Measurements from ENCODE around the gene SLC25A21.

SLC25A21 gene

DNA sequence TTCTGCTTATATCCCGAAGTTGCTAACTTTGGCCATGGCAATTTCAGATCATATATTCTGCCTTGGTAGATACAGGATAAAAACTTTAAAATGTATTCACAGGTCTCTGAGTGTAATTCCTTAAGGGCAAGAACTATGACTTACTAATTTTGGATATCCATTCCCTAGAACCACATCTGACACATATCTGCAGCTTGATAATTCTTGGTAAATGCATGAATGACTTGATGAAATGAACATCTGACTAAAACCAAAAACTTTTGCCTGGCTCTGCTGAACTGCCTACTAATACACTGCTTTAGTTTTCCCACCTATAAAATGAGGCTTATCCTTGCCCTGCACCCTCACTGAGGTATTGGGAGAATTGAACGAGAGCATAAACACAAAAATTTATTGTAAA lies 32.2 kb downstream of the SLC25A21 start:
- DNase-seq = no peak

DNA sequence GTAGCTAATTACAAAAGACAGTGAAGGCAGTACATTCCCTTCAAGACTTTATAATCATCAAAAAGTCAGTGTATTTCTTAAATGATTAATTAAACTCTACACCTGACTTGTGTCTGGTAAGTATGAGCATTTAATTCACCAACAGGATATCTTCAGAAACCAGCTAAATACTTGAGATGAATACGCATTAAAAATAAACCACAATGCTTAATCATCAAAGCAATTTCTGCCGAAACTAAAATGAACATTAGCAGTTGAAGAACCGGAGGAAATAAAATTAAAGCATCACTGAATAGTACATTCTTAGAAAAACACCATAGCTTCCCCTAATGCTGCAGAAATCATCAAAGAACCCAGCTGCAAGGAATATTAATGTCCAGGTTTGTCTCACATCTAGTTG lies 32.7 kb downstream of the SLC25A21 start:
- no peak for DNase-seq

DNA sequence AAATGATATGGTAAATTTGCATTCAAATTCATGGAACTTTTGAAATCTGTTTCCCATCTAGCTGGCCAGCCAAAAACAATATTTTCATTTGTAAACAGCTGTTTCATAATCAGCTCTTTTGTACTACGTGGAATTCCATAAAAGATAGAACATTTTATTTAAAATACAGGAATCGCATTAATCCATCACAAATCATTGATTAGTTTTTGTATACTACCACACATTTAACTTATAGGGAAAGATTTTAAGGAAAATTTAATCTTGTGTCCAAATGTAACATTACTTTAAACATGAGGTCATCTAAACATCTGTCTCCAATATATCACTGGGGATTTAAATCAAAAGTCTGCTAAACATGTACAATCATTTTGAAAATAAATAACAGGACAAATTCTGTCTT lies 33.5 kb downstream of the SLC25A21 start:
- DNase-seq = no peak

DNA sequence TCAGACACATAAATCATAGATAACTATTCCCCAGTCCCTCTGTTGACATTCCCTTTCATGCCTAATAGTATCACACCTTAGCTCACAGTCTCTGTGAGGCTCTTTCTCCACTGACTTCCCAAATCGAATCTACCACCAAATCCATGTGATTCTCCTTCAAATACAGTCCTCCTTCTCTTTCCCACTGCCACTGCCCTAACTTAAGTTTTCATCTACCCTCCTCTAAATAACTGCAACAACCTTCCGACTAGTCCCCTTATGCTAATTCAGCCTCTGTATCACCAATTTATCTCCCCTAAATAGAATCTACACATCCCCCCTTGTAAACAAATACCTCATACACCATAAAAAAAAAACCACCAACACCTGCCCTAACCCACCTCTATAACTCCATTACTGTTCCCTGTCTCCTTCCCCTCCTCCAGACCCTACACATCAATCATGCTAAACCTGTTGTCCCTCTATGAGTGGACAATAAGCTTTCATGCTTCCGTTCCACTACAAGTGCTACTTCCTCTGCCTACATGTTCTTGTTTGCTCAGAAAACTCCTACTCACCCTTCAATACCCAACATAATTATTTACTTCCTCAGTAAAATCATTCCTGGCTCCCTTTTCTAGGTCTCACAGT lies 39.0 kb downstream of the SLC25A21 start:
- DNase-seq = no peak

DNA sequence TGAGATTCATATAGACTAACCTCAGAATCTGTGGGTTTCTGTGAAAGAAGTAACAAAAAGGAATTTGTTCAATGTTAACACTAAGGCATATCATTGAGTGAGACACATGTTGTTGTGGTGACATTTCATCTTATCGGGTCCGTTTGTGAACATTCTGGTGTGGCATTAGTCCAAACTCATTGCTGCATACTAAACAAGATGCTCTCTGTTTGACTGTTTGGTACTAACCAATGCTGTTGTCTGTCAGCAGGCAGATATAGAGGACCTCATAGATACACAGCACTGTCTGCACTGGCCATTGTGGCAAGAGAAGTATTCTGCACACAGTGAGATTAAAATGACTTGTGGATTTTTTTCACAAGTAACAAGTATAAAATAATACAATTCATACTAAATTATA lies 41.2 kb downstream of the SLC25A21 start:
- DNase-seq = no peak

DNA sequence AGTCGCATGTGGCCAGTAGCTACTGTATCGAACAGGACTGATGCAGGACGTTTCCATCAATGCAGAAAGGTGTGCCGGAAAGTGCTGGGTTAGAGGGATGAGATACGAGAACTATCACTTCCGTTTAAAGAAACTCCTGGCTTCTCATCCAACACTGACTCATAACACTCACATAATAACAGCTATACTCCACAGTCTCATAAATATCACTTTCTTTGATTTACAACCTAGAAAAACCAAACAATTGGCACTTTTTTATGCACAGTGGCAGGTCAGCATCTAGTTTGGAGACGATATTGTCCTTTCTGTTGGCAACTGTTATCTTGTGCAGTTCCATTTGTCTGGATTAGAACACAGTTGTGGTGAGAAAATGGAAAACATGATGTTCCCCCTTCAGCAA lies 43.4 kb downstream of the SLC25A21 start:
- DNase-seq = no peak

DNA sequence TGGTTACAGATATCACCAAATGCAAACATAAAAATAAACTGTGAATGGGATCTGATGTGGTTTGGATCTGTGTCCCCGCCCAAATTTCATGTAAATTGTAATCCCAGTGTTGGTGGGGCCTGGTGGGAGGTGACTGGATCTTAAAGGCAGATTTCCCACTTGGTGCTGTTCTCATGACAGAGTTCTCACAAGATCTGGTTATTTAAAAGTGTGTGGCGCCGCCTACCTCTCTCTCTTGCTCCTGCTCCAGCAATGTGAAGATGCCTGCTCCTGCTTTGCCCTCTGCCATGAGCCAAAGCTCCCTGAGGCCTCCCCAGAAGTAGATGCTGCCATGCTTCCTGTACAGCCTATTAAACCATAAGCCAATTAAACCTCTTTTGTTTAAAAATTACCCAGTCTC lies 47.8 kb downstream of the SLC25A21 start:
- no peak for DNase-seq

DNA sequence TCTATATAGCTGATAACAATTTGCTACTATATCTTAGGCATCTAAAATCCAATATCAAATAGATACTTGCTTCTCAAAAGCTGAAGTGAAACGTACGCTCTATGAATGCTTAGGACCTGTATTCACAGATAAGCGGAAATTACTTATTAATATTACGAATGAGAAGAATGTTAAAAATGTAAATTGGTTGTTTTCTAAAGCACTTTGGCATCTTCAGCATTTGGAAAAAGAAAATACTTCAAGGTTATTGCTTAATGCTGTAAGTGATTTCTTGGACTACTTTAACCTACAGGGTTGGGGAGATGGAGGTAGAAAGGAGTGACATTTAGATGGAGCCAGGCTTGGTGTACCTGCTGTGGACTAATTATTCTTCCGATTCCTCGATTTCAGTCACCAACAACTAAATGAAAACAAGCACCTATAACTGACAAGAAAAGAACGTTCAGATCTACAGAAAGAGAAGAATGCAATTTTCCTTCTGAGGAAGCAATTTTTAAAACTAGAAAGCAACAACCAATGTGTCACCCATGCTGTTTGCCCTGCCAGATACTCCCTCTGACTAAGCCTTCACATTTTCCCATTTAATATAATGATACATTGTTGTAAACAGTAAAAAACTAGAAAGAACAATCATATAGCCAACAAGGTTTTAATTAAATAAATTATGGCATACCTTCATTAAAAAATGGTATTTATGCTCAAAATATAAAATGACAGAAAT lies 49.3 kb downstream of the SLC25A21 start:
- DNase-seq = no peak

DNA sequence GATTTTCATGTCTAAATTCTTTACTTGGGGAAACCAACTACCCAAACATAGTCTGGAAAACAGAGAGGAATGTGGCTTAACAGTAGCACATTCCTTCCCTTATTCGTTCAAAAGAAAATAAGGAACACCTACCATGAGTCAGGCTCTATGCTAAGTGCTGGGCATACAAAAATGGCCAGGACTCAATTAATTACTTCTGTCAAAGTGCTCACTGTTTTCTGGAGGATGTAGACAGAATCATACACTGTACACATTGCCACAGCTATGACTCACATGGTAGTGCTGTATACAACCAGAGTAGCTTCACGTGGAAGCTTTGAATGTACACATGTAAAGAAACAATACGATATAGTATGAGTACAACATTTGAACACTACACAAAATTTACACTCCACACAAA lies 50.1 kb downstream of the SLC25A21 start:
- DNase-seq = no peak

DNA sequence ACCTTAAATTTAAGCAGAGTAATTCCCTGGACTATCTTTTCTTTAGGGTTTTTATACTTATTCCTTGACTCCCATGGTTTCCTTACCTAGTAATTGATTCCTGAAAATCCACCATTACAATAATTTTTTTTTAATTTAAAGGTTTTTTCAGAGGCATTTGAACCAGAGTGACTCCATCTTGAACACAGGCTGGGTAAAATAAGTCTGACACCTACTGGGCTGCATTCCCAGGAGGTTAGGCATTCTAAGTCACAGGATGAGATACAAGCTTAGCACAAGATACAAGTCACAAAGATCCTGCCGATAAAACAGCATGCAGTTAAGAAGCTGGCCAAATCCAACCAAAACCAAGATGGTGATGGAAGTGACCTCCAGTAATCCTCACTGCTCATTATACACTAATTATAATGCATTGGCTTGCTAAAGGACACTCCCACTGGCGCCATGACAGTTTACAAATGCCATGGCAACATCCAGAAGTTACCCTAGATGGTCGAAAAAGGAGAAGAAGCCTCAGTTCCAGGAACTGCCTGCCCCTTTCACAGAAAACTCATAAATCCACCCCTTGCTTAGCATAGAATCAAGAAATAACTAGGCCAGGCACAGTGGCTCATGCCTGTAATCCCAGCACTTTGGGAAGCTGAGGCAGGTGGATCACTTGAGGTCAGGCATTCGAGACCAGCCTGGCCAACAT lies 53.6 kb downstream of the SLC25A21 start:
- no peak for DNase-seq

DNA sequence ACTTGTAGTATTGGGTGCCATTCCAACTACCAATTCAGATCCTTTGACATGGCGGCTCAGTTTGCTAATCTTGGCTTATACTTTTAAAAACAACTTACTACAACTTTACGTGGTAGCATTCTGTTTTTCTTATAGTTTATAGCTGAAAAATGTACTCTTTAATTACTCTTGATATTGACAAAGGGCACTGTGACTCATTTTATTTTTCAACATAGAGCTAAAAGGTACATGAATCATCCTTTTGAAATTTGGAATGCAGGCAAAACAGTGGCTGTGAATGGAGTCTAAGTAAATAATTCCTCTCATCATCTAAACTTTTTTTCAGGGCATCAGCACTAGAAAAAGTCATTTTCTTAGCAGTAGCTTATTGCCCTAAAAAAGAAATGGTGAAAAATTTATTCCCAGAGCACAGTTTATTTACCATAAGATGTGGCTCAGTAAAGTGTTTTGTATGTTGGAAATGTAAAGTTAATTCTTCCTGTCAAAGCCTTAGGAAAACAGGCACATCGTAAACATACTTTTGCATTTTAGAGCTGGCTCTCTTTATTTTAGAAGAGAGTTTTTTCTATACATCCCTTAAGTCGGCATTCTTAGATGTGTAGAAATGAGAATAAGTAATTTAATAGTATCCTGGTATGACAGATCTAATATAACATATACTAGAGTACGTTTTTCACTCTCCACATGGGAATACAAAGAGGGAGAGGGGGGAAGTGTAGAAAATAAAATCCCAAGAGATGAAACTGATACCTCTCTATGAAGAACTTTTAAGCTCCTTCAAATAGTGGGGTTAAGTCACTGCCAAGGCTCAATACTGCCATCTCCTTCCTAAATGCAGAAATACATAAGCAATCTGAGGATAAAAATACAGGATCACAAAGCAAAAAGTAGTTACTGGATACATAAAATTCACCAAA lies 55.2 kb downstream of the SLC25A21 start:
- DNase-seq = no peak

DNA sequence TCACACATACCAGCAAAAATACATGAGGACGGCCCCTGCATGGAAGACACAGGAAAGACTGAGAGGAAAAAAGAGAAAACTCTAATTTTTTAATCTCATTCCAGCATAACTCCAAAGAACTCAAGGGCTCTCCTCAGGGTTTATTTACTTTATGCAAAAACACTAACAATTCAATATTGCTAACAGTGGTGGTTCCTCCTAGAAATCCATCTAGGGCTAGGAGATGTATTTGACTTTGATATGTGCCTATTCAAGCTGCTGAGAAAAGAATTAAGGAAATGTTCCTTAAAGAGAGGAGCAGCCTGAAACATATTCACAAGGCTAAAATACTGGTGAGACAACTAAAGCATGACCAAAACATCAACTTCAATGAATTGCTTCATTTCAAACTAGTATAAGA lies 57.0 kb downstream of the SLC25A21 start:
- DNase-seq = no peak

DNA sequence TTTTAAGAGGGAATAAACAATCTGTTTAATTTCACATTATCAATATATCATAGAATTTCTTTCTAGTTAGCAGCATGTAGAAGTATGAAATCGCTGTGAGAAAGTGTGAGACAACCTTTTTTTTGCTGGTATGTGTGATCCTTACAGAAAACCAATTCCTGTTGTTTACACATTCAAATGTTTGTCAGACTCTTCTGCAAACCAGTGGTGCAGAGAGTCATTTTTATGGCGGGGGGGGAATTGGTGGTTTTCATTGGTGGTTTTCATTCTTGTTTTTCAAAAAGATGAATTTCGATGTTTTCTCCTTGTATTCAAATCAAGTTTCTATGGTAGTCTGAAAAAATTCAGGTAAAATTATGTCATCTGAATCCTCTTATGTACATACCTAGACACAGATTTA lies 57.8 kb downstream of the SLC25A21 start:
- DNase-seq = no peak

DNA sequence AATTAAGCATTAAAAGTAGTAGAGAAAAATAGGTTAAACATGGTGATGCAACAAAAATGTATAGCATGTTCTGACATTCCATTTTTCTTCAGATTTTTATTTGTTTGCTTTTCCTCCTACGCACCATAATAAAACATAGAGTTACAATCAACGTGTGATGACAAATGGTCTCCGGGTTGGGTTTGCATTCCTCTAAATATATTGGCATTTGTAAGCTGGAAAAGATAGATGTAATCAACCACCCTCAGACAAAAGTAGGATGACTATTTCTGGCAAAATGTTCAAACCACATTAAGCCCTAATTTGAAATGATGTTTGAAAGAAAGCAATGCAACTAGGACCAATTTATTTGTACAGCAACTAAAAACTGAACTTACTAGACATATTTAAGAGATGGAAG lies 58.4 kb downstream of the SLC25A21 start:
- DNase-seq = no peak

DNA sequence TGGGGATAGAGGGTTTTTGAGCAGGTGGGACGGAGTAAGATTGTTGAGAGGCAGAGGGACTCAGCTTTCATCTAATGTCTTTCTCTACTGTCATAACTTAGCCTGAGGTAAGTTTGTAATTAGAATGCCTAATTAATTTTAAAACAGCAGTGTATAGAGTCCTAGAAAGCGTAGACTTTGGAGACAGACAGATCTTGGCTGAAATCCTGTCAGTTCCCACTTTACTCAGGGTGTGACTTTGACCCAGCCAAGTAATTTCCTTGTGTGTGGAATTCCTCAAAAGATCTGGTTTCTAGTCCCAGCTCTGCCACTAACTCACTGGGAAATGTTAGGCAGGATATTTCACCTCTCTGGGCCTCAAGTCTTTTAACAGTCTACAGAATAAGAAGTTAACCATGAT lies 74.3 kb downstream of the SLC25A21 start:
- no peak for DNase-seq

DNA sequence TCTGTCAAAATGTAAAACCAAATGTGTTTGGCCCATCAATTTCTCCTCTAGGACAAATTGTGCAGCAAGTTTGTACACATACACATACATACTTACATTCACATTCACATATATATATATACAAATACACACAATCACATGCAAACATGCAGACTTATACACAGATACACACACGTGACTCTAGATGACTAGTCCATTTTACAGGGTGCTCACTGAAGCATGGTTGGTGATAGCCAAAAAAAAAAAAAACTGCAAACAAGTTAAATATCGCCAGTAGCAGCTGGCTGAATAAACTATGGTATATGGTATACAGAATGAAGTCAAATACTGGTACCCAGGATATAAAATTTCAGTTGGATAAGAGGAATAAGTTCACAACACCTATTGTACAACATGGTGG lies 77.9 kb downstream of the SLC25A21 start:
- no peak for DNase-seq

DNA sequence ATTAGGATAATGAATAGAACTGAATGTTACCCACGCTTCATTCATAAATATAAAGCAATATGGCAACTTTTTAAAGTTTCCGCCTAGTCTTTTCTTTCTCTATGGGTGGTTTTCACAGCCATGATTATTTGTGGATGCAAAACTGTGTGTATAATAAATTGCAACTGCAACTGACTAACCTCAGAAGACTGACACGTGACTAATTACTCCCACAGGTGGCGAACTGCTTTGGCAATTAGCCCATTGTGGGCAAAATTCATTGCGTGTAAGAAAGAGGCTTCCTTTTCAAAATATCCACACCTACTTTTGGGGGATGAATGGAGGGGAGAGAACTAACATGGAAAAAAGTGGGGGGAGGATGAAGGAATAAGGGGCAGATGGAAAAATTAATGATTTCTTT lies 79.0 kb downstream of the SLC25A21 start:
- DNase-seq = no peak

DNA sequence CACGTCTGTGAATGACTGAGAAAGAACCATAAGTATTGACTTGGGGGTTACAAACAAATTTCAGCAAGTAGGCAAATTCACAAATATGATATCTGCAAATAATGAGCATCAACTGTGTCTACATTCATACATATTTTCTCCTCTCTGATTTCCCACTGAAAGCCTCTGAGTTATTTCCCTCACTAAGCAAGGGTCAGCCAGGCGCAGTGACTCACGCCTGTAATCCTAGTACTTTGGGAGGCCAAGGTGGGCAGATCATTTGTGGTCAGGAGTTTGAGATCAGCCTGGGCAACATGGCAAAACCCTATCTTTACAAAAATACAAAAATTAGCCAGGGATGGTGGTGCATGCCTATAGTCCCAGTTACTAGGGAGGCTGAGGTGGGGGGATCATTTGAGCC lies 80.8 kb downstream of the SLC25A21 start:
- no peak for DNase-seq

DNA sequence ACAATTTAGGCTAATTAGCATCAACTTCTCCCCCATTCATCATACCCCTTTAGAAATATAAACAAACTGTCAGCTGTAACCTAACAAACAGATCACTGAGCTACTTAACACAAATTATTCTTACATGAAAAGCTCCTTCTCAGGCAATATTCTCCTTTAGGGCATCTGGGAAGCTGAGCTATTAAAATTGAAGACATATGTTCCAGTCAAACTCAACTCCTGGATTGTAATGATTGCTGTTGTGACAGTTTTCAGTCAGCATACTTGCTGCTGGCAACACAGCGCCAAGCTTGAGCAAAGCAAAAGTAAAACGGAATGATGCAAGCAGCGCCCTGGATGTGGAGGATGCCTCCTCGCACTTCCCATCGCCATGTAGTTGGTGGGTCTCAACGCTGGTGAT lies 82.4 kb downstream of the SLC25A21 start:
- DNase-seq = no peak

DNA sequence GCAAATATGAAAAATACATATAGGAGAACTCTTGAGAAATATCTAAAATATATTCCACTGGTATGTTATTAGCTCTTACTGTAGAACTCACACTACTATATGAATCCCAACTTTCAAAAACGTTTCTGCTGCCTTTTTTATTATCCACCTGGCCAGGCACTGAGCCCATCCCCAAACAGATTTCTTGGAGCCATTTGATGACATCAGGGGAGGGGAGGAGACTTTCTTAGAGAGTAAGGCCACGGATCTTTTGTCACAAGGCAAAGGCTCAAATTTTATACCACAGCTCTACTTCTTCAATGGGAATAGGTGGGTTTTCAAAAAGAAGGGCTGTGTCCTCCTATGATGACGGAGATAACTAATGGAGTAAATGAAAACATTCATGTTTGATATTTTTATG lies 83.0 kb downstream of the SLC25A21 start:
- DNase-seq = no peak

DNA sequence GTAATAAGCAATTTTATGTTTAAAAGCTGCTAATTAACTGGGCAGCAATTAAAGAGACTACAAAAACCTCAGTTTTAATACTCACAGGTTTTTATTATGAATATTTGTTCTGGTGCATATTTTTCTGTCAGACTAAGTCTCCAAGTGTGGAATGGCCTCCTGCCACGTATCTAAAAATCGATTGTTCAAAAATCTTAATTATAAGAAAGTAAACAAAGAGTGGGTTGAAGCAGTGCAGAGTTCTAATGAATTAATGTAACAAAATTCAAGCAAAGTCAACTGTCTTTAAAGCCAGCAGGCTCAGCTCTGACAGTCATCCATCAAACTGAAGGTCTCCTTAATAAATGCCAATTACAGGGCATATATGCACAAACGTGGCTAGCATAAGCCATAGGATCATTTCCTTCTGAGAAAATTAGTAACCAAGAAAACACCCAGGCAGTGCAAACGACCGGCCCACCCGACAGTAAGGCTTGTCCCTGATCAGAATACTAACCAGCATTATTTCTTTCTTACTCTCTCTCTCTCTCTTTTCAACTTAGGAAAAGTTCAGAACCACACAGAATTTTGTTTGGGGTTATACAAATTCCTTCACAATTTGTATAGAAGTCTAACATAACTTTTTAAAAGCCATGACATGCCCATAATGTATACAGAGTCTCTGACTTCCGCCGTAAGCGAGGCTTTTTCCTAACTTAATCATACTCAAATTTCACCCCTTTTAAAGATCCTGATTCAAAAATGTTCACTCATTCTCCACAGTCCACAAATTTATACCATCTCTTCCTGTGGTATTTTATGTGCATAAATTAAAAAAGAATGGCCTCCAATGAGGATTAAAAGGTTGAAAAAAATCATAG lies 83.8 kb downstream of the SLC25A21 start:
- no peak for DNase-seq

DNA sequence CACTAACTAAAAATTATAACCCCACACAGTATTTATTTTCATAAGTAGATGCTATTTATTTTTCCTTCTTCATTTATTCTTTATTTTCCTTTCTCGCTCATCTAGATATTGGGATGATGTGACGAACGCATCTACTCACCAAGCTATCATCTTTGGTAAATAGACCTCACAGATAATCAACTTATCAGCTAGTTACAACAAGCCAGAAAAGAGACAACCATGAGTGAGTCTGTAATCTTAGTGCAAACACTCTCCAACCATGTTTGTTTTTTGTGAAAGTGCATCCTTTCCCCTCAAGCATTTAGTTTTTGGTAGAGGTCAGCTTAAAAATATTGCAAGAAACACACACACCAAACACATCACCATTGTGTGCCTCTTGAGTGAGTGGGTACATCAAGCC lies 84.9 kb downstream of the SLC25A21 start:
- DNase-seq = no peak
